ENCODE data around the gene POMGNT1. TPM values are rescaled to one million over a fixed set of nuclear protein-coding genes. Genes with fewer than 3 reads are reported as not detected.

The POMGNT1 gene
- total and polyA plus RNA-seq, 2 of the 8 experiments (the other 6 are each of a cell fraction or from before 2014, with no cell fraction given): 28.0 to 40.3 TPM

DNA sequence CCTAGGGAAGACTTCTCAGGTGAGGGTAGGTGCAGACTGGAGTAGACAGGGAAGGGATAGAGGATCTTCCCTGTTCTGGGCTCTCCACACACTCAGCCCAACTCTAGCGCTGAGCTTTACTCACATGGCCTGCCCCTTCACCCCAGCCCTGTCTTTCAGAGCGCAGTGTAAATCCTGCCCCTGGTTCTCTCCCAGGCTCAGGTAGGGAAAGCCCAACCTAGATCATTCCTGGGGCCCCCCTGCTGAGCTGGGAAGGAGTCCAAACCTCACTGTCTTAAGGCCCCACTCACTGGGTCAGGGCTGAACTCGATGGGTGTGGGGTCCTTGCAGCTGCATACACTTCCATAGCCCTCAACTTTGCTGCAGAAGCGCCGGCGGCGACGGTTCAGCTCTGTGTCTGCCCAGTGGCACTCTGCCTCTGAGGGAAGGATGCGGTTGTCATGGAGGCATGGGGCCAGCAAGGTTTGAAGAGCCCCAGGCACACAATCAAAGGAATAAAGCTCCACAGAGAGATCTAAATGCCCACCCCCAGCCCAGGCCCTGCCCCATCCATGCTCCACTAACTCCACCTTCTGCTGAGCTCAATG, 4.2 kb downstream of the POMGNT1 start:
- Histone ChIP-seq H3K56ac (replicated peaks; ENCODE audit: insufficient read length, low read depth, low read length) (no peak overlapping the region), H2BK120ac (replicated peaks; ENCODE audit: low read depth, low read length) (no peak overlapping the region), H3K36me3 (ENCODE audit: control insufficient read depth in 2 of 4, insufficient read depth in 4 of 4, low read length in 3 of 4) (peaks cover 0 to 11% (median 9%) of the 10 kb centered on the region in 4 experiments; a peak in 5 of 8 replicates), H3K23me2 (ENCODE audit: low read depth, low read length) (peaks cover 3% of the 10 kb centered on the region; the same call in 1 of the 2 replicates), H3K4me1 (replicated peaks in 1 of 4; ENCODE audit: control insufficient read depth in 3 of 4, insufficient read depth in 4 of 4, low read length in 3 of 4) (peaks cover 0 to 8% (median 4%) of the 10 kb centered on the region in 4 experiments; a peak in 5 of 7 replicates), H3K27me3 (replicated peaks in 1 of 4; ENCODE audit: control insufficient read depth in 3 of 4, extremely low read depth in 1 of 4, insufficient read depth in 3 of 4, low read length in 3 of 4) (no peaks in the 10 kb centered on the region), H3K9me3 (ENCODE audit: insufficient read depth in 2 of 2, low read depth in 1 of 2, low read length in 1 of 2) (no peaks in the 10 kb centered on the region), H3K79me2 (ENCODE audit: control insufficient read depth in 1 of 2, insufficient read depth in 2 of 2, low read length in 2 of 2) (no peaks in the 10 kb centered on the region), H3K4ac (replicated peaks; ENCODE audit: insufficient read length, low read depth, low read length) (no peak overlapping the region), H2BK20ac (ENCODE audit: low read length) (no peak overlapping the region), H3K14ac (ENCODE audit: insufficient read length) (no peak overlapping the region), H3K9ac (replicated peaks in 1 of 4; ENCODE audit: extremely low read depth in 1 of 4, low read depth in 3 of 4, low read length in 3 of 4) (no peak overlapping the region), H2BK12ac (ENCODE audit: low read depth, low read length) (no peak overlapping the region), H3K23ac (ENCODE audit: insufficient read length) (no peak overlapping the region), H3K18ac (ENCODE audit: extremely low read depth, low read length) (no peak overlapping the region), H3K4me3 (ENCODE audit: extremely low read depth in 1 of 4, insufficient read depth in 2 of 4, low read depth in 3 of 4, low read length in 4 of 4) (no peak overlapping the region), H3K4me2 (ENCODE audit: insufficient read depth in 1 of 2, low read depth in 2 of 2, low read length in 2 of 2) (no peak overlapping the region), H2AK5ac (ENCODE audit: low read depth, low read length) (no peak overlapping the region), H2BK15ac (ENCODE audit: low read length) (no peak overlapping the region), H4K5ac (ENCODE audit: insufficient read length, low read depth, low read length) (no peak overlapping the region), H4K20me1 (replicated peaks in 1 of 2; ENCODE audit: control insufficient read depth in 1 of 2, insufficient read depth in 2 of 2, low read length in 2 of 2) (peaks cover 0 to 3% of the 10 kb centered on the region in 2 experiments), H4K8ac (ENCODE audit: extremely low read depth, insufficient read depth, low read length) (no peak overlapping the region), H3K79me1 (ENCODE audit: low read depth, low read length) (no peaks in the 10 kb centered on the region), H2BK5ac (ENCODE audit: low read depth, low read length) (no peak overlapping the region), H2AFZ (ENCODE audit: low read length) (no peak overlapping the region), H4K91ac (replicated peaks; ENCODE audit: insufficient read length, low read length) (no peak overlapping the region), H3K27ac (ENCODE audit: low read depth, low read length) (no peak overlapping the region)
- TF ChIP-seq TBP (IDR thresholded peaks at IDR 0.05; ENCODE audit: low read depth, low read length): no peak
- TF ChIP-seq TEAD4 (IDR thresholded peaks at IDR 0.05; ENCODE audit: low read depth, low read length): 0 out of 2 replicates have a peak, but pooled peaks have one; percentile 21
- TF ChIP-seq TCF12 (IDR thresholded peaks at IDR 0.05; ENCODE audit: low read depth, low read length): no peak
- POLR2A ChIA-PET (ENCODE audit: partially characterized antibody): interaction anchor here (0.9 to 2.3 kb wide), 5 partner anchors 9 to 388 kb away, joined by 3 to 8 read pairs (median 4); partner anchors contain the start of gene LURAP1
- WGBS, 2 experiments (ENCODE audit: extremely low coverage in 1 of 2, insufficient coverage in 1 of 2, insufficient read length in 1 of 2, insufficient replicate concordance in 2 of 2, low coverage in 1 of 2, low lambda C conversion rate in 2 of 2, missing lambda C conversion rate in 1 of 2): 92% methylated on average over 9 of the region's 9 CpGs; no CpG with 5 or more reads in 1 of the 2 experiments
- FAIRE-seq (no peak), DNase-seq (ENCODE audit: low read depth in 1 of 2, low spot score in 2 of 2) (no peak)
- CTCF ChIA-PET (ENCODE audit: partially characterized antibody): interaction anchor here (1.1 to 5.8 kb wide), 5 partner anchors 11 to 157 kb away, joined by 3 to 35 read pairs (median 6); no protein-coding TSS in a partner anchor
